ENCODE data around the gene TMEM143. TPM values are rescaled to one million over a fixed set of nuclear protein-coding genes. Genes with fewer than 3 reads are reported as not detected.

TMEM143 gene
- polyA plus RNA-seq, 3 donors, result 1.7 to 11.9 (median 2.1) TPM

DNA sequence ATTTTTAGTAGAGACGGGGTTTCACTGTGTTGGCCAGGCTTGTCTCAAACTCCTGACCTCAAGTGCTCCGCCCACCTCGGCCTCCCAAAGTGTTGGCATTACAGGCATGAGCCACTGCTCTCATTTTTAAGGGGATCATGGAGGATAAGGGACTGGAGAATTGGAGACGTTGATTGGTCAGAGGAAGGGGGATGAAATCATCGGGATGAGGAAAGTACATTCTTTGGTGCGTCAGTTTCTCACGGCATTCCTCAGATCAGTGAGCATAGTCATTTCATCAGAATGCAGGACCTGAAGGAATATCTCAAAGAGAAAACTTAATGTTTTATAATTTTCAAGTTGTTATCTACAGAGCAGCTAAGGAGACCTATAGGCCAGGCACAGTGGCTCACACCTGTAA lies 79.8 kb downstream of the TMEM143 start:
- Mint-ChIP-seq H3K4me3 (no peak overlapping the region), H3K27me3 (ENCODE audit: low read depth in 3 of 3) (peaks cover 0 to 2% (median 0%) of the 10 kb centered on the region in 3 donors), H3K4me1 (peaks cover 3% of the 10 kb centered on the region), H3K36me3 (peaks cover 20 to 25% of the 10 kb centered on the region in 2 donors), H3K27ac (no peak overlapping the region), H3K9me3 (peaks cover 8 to 23% (median 20%) of the 10 kb centered on the region in 7 donors)
- Histone ChIP-seq H4K20me1 (ENCODE audit: insufficient read depth, low read length) (no peaks in the 10 kb centered on the region), H3K27ac (ENCODE audit: low read depth in 1 of 2, low read length in 2 of 2) (no peak overlapping the region), H3K79me2 (ENCODE audit: insufficient read depth, low read length) (no peaks in the 10 kb centered on the region), H3K9ac (ENCODE audit: insufficient read depth, low read length, poor library complexity, severe bottlenecking) (no peak overlapping the region), H3K4me1 (ENCODE audit: control insufficient read depth in 1 of 2, insufficient read depth in 2 of 2, low read length in 2 of 2) (no peaks in the 10 kb centered on the region), H3K4me3 (replicated peaks in 1 of 3; ENCODE audit: low read depth in 2 of 3, low read length in 3 of 3) (no peak overlapping the region), H3K27me3 (ENCODE audit: control insufficient read depth in 2 of 2, insufficient read depth in 2 of 2, low read length in 2 of 2) (no peaks in the 10 kb centered on the region), H2AFZ (ENCODE audit: insufficient read depth, low read depth, low read length, poor library complexity, severe bottlenecking) (no peak overlapping the region), H3K4me2 (replicated peaks; ENCODE audit: extremely low read depth, low read length, poor library complexity, severe bottlenecking) (no peak overlapping the region), H3K36me3 (replicated peaks in 1 of 2; ENCODE audit: control insufficient read depth in 1 of 2, insufficient read depth in 2 of 2, low read length in 2 of 2) (peaks cover 0 to 19% of the 10 kb centered on the region in 2 donors), H3K9me3 (replicated peaks in 1 of 2; ENCODE audit: control insufficient read depth in 1 of 2, insufficient read depth in 1 of 2, low read length in 2 of 2) (peaks cover 7 to 18% of the 10 kb centered on the region in 2 donors)
- WGBS (ENCODE audit: insufficient coverage), result 100% methylated on average over 4 of the region's 7 CpGs
- TF ChIP-seq, protein P1, sequence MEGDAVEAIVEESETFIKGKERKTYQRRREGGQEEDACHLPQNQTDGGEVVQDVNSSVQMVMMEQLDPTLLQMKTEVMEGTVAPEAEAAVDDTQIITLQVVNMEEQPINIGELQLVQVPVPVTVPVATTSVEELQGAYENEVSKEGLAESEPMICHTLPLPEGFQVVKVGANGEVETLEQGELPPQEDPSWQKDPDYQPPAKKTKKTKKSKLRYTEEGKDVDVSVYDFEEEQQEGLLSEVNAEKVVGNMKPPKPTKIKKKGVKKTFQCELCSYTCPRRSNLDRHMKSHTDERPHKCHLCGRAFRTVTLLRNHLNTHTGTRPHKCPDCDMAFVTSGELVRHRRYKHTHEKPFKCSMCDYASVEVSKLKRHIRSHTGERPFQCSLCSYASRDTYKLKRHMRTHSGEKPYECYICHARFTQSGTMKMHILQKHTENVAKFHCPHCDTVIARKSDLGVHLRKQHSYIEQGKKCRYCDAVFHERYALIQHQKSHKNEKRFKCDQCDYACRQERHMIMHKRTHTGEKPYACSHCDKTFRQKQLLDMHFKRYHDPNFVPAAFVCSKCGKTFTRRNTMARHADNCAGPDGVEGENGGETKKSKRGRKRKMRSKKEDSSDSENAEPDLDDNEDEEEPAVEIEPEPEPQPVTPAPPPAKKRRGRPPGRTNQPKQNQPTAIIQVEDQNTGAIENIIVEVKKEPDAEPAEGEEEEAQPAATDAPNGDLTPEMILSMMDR (IDR thresholded peaks at IDR 0.05), result no peak
- intact Hi-C loops (cut with micrococcal nuclease), result no loop called here
- no peak for DNase-seq

Other genes with a start within 250 kb of the TMEM143 start
- 10 to 100 TPM in 1 of 3 donors, 1 to 10 TPM in 2; 2.5 to 11.3 (median 3.6) TPM for gene LIG1, start 193.6 kb downstream of the TMEM143 start, polyA plus RNA-seq
- 1 to 10 TPM in 1 of 3 donors, under 1 TPM in 2; 0.28 to 2.5 (median 0.97) TPM for gene ZSWIM9, start 193.3 kb downstream of the TMEM143 start, polyA plus RNA-seq
- 100 to 1,000 TPM in 1 of 3 donors, 10 to 100 TPM in 2; 76.4 to 122 (median 90.9) TPM for gene CARD8, start 108.0 kb downstream of the TMEM143 start, polyA plus RNA-seq
- not detected for gene ZNF114, start 93.9 kb downstream of the TMEM143 start, polyA plus RNA-seq
- 1,000 to 10,000 TPM in 1 of 3 donors, 100 to 1,000 TPM in 2; 802 to 1,036 (median 996) TPM for gene EMP3, start 38.4 kb downstream of the TMEM143 start, polyA plus RNA-seq
- gene SYNGR4, start 427 bp upstream of the TMEM143 start, polyA plus RNA-seq, result not detected
- gene KDELR1, start 27.6 kb upstream of the TMEM143 start, polyA plus RNA-seq, result 10 to 100 TPM; 42.0 to 72.0 (median 51.3) TPM
- gene GRIN2D, start 29.7 kb upstream of the TMEM143 start, polyA plus RNA-seq, result under 1 TPM in 2 of 3 donors, not detected in 1; 0.13 to 0.29 TPM
- 10 to 100 TPM in 1 of 3 donors, 1 to 10 TPM in 2; 3.7 to 13.9 (median 10.0) TPM for gene GRWD1, start 82.0 kb upstream of the TMEM143 start, polyA plus RNA-seq
- under 1 TPM in 2 of 3 donors, not detected in 1; 0.09 to 0.56 TPM for gene KCNJ14, start 91.6 kb upstream of the TMEM143 start, polyA plus RNA-seq
- 10 to 100 TPM; 21.3 to 48.2 (median 21.7) TPM for gene CYTH2, start 105.4 kb upstream of the TMEM143 start, polyA plus RNA-seq
- under 1 TPM in 1 of 3 donors, not detected in 2; 0.08 TPM for gene LMTK3, start 147.9 kb upstream of the TMEM143 start, polyA plus RNA-seq
- gene SULT2B1, start 188.2 kb upstream of the TMEM143 start, polyA plus RNA-seq, result under 1 TPM in 2 of 3 donors, not detected in 1; 0.09 to 0.40 TPM
- gene SPACA4, start 242.8 kb upstream of the TMEM143 start, polyA plus RNA-seq, result not detected

Measured in CD14-positive monocyte (primary cell).